Vagina (tissue), 2 donors: ENCODE results near the gene TRDN.

Source experiments
- CTCF ChIP-seq, 3 experiments: fragments of 450-650 bp in 2 of 3; fragments of 200-600 bp in 1 of 3; sonication (generic) in 1 of 3; IDR thresholded peaks; one replicate each; pipeline ENCODE4 v1.5.1; 2017 to 2019; ENCODE audit warnings: antibody characterized with exemption in 3 of 3, mild to moderate bottlenecking in 2 of 3, moderate library complexity in 2 of 3
- POLR2A ChIP-seq, 2 donors: fragments of 450-650 bp; IDR thresholded peaks; one replicate each; pipeline ENCODE4 v1.6.1; 2017; ENCODE audit warnings: antibody characterized with exemption in 2 of 2, mild to moderate bottlenecking in 2 of 2, moderate library complexity in 2 of 2
- POLR2AphosphoS5 ChIP-seq, 2 donors: sonication (generic); formaldehyde crosslinking; IDR thresholded peaks; one replicate each; pipeline ENCODE4 v1.9.0; 2017; ENCODE audit warnings: antibody characterized with exemption in 2 of 2, mild to moderate bottlenecking in 2 of 2, low read depth in 1 of 2; ENCODE audit not compliant: insufficient read depth in 1 of 2

GRCh38 chr6:123456836-123457235, 179.9 kb downstream of the TRDN start:
- TF ChIP-seq CTCF (IDR thresholded peaks at IDR 0.05) (no peak), POLR2A (IDR thresholded peaks at IDR 0.05) (no peak), POLR2AphosphoS5 (IDR thresholded peaks at IDR 0.05; ENCODE audit: insufficient read depth in 1 of 2, low read depth in 1 of 2) (no peak)
